MG63 (cell line): ENCODE measurements around the gene HOXB8. TPM values are rescaled to one million over a fixed set of nuclear protein-coding genes. Genes with fewer than 3 reads are reported as not detected.

Source experiments
- DNase-seq: peaks from one replicate; pipeline ENCODE4 v3.0.0-alpha.2; 2020
- H3K27me3 ChIP-seq: fragments of 250-450 bp; sonication (Bioruptor Pico); 2 replicates; pipeline ENCODE4 v1.5.1; 2020; ENCODE audit warnings: mild to moderate bottlenecking, moderate library complexity
- H3K36me3 ChIP-seq: fragments of 250-450 bp; sonication (Bioruptor Pico); 2 replicates; pipeline ENCODE4 v1.5.1; 2020; ENCODE audit warnings: mild to moderate bottlenecking, moderate library complexity
- H3K4me3 ChIP-seq: fragments of 250-450 bp; sonication (Bioruptor Pico); 2 replicates; pipeline ENCODE4 v1.5.1; 2020; ENCODE audit warnings: mild to moderate bottlenecking, moderate library complexity
- H3K9me3 ChIP-seq: fragments of 250-450 bp; sonication (Bioruptor Pico); 2 replicates; pipeline ENCODE4 v1.5.1; 2020; ENCODE audit warnings: mild to moderate bottlenecking, moderate library complexity
- total RNA-seq: library from RNA; depleted of rRNA; stranded (reverse); fragments of >200 nt; shearing (Covaris generic); gene quantifications from 2 replicates; pipeline ENCODE4 v1.2.3, GENCODE V29; 2014; ENCODE audit warnings: low replicate concordance

Gene HOXB8
- total RNA-seq, 1 experiment from 2014 or later = 3.8 TPM

- DNase-seq = no peak
- Histone ChIP-seq H3K9me3 (no peaks in the 10 kb centered on the region), H3K4me3 (no peak overlapping the region), H3K27me3 (no peaks in the 10 kb centered on the region), H3K36me3 (peaks cover 8% of the 10 kb centered on the region)
These were observed 28.5 kb downstream of the HOXB8 start for GRCh38 chr17:48586355-48587258.

- no peaks in the 10 kb centered on the region for H3K27me3 ChIP-seq
These were observed 30.8 kb downstream of the HOXB8 start for GRCh38 chr17:48584223-48584741.

GRCh38 chr17:48583708-48584222 lies 31.3 kb downstream of the HOXB8 start:
- no peak for DNase-seq
- no peaks in the 10 kb centered on the region; the same call in 1 of the 2 replicates for H3K36me3 ChIP-seq
- H3K4me3 ChIP-seq = no peak overlapping the region
- no peaks in the 10 kb centered on the region for H3K27me3 ChIP-seq
- no peaks in the 10 kb centered on the region for H3K9me3 ChIP-seq

More at GRCh38 chr17:48584223-48584741, 30.8 kb downstream of the HOXB8 start:
- Histone ChIP-seq H3K9me3 (no peaks in the 10 kb centered on the region), H3K4me3 (peak overlapping the region; percentile 56), H3K36me3 (no peaks in the 10 kb centered on the region; the same call in 1 of the 2 replicates)
- DNase-seq = no peak

- H3K9me3 ChIP-seq = no peaks in the 10 kb centered on the region
- H3K36me3 ChIP-seq = no peaks in the 10 kb centered on the region; the same call in 1 of the 2 replicates
- peak; percentile 63 for DNase-seq
- H3K4me3 ChIP-seq = peak overlapping the region; percentile 61
- H3K27me3 ChIP-seq = no peaks in the 10 kb centered on the region
These were observed 32.4 kb downstream of the HOXB8 start for GRCh38 chr17:48582750-48583069.

- Histone ChIP-seq H3K27me3 (no peaks in the 10 kb centered on the region), H3K4me3 (peak overlapping the region; percentile 61), H3K36me3 (peaks cover 6% of the 10 kb centered on the region), H3K9me3 (no peaks in the 10 kb centered on the region)
- no peak for DNase-seq
These were observed 35.1 kb downstream of the HOXB8 start for GRCh38 chr17:48579760-48580554.

GRCh38 chr17:48579471-48579759 lies 35.7 kb downstream of the HOXB8 start:
- H3K4me3 ChIP-seq = peak overlapping the region; percentile 61
- DNase-seq = no peak
- peaks cover 6% of the 10 kb centered on the region for H3K36me3 ChIP-seq
- no peaks in the 10 kb centered on the region for H3K9me3 ChIP-seq
- no peaks in the 10 kb centered on the region for H3K27me3 ChIP-seq

GRCh38 chr17:48578616-48579470 lies 36.2 kb downstream of the HOXB8 start:
- no peaks in the 10 kb centered on the region for H3K27me3 ChIP-seq

GRCh38 chr17:48577946-48578615 lies 37.0 kb downstream of the HOXB8 start, which contains the start of gene HOXB4:
Gene HOXB4 (minus strand): TSS chr17:48578350. CDS start chr17:48578319, 31 bp downstream.
- peak; percentile 87 for DNase-seq

More at GRCh38 chr17:48578616-48579470, 36.2 kb downstream of the HOXB8 start:
- H3K36me3 ChIP-seq = peaks cover 8% of the 10 kb centered on the region
- H3K4me3 ChIP-seq = peak overlapping the region; percentile 61
- no peaks in the 10 kb centered on the region for H3K9me3 ChIP-seq
- DNase-seq = no peak

GRCh38 chr17:48577330-48577945 lies 37.7 kb downstream of the HOXB8 start:
- DNase-seq = peak; percentile 68
- no peaks in the 10 kb centered on the region for H3K9me3 ChIP-seq
- H3K4me3 ChIP-seq = peak overlapping the region; percentile 61
- no peaks in the 10 kb centered on the region for H3K27me3 ChIP-seq
- H3K36me3 ChIP-seq = peaks cover 13% of the 10 kb centered on the region

More at GRCh38 chr17:48577946-48578615, 37.0 kb downstream of the HOXB8 start, which contains the start of gene HOXB4:
- peaks cover 12% of the 10 kb centered on the region for H3K36me3 ChIP-seq
- no peaks in the 10 kb centered on the region for H3K27me3 ChIP-seq
- H3K4me3 ChIP-seq = peak within 1 kb of the TSS; percentile 61
- H3K9me3 ChIP-seq = no peaks in the 10 kb centered on the region

- H3K9me3 ChIP-seq = no peaks in the 10 kb centered on the region
- peak; percentile 90 for DNase-seq
- peaks cover 19% of the 10 kb centered on the region for H3K36me3 ChIP-seq
- H3K27me3 ChIP-seq = no peaks in the 10 kb centered on the region
- H3K4me3 ChIP-seq = peak overlapping the region; percentile 61
These were observed 38.4 kb downstream of the HOXB8 start for GRCh38 chr17:48576479-48577309.

- Histone ChIP-seq H3K36me3 (peaks cover 24% of the 10 kb centered on the region), H3K9me3 (no peaks in the 10 kb centered on the region), H3K27me3 (no peaks in the 10 kb centered on the region), H3K4me3 (peak overlapping the region; percentile 61)
- peak; percentile 68 for DNase-seq
These were observed 39.2 kb downstream of the HOXB8 start for GRCh38 chr17:48575673-48576478.

- Histone ChIP-seq H3K9me3 (no peaks in the 10 kb centered on the region), H3K27me3 (no peaks in the 10 kb centered on the region), H3K36me3 (peaks cover 31% of the 10 kb centered on the region), H3K4me3 (peak overlapping the region; percentile 61)
- DNase-seq = no peak
These were observed 40.0 kb downstream of the HOXB8 start for GRCh38 chr17:48575066-48575582.

GRCh38 chr17:48574505-48575065 lies 40.5 kb downstream of the HOXB8 start:
- H3K4me3 ChIP-seq = peak overlapping the region; percentile 61
- H3K9me3 ChIP-seq = no peaks in the 10 kb centered on the region
- no peaks in the 10 kb centered on the region for H3K27me3 ChIP-seq
- DNase-seq = no peak
- H3K36me3 ChIP-seq = peaks cover 37% of the 10 kb centered on the region
